IMR-90 (cell line): ENCODE data around the gene OXER1. TPM values are rescaled to one million over a fixed set of nuclear protein-coding genes. Genes with fewer than 3 reads are reported as not detected.
"Not testable (repeated sequence)": the region's sequence is repeated elsewhere in the genome, so short reads cannot be mapped to it uniquely, and the experiment has no call there.

Experiments used
- ATAC-seq: fragments of 200-7000 bp; cut with Tn5 transposase; 2 replicates; pipeline ENCODE4 v1.9.1; 2020; ENCODE audit warnings: low read depth, mild to moderate bottlenecking, moderate library complexity
- BruUV-seq: library from RNA; stranded (reverse); fragments of 400-500 nt; replicated peaks from 2 replicates; lab custom pipeline; 2021; lab: Mats Ljungman, UMichigan
- CTCF ChIA-PET: fragments of 300-600 bp; formaldehyde crosslinking; extraction: SDS; loops from one replicate; lab custom pipeline; 2021; ENCODE audit warnings: antibody characterized with exemption; lab: Yijun Ruan, JAX
- POLR2A ChIA-PET: fragments of 300-600 bp; sonication (Branson Sonifier 250); formaldehyde crosslinking; loops from one replicate; lab custom pipeline; 2022; ENCODE audit warnings: antibody characterized with exemption; ENCODE audit not compliant: unreplicated experiment; lab: Charles Lee
- DNase-seq: peaks from one replicate; pipeline ENCODE4 v3.0.0; 2013
- H2AFZ ChIP-seq: replicated peaks from 2 replicates; pipeline ENCODE3; 2013; ENCODE audit warnings: low read length, mild to moderate bottlenecking; ENCODE audit not compliant: poor library complexity
- H2AK5ac ChIP-seq: 2 replicates; pipeline ENCODE4 v1.6.1; 2013; ENCODE audit warnings: low read depth, low read length, inconsistent platforms
- H2AK9ac ChIP-seq: replicated peaks from 2 replicates; pipeline ENCODE3; 2013; ENCODE audit warnings: mild to moderate bottlenecking, low read depth, low read length, moderate library complexity; ENCODE audit not compliant: poor library complexity
- H2BK120ac ChIP-seq: 2 replicates; pipeline ENCODE4 v1.6.1; 2013; ENCODE audit warnings: low read depth, low read length, inconsistent platforms
- H2BK15ac ChIP-seq: 3 replicates; pipeline ENCODE4 v1.6.1; 2013; ENCODE audit warnings: low read depth, low read length, inconsistent platforms
- H2BK20ac ChIP-seq: 2 replicates; pipeline ENCODE4 v1.6.1; 2013; ENCODE audit warnings: low read depth, mild to moderate bottlenecking, inconsistent platforms, low read length, moderate library complexity
- H2BK5ac ChIP-seq: 2 replicates; pipeline ENCODE4 v1.6.1; 2013; ENCODE audit warnings: mild to moderate bottlenecking, low read depth, low read length, inconsistent platforms; ENCODE audit not compliant: poor library complexity, severe bottlenecking
- H3K14ac ChIP-seq: replicated peaks from 2 replicates; pipeline ENCODE4 v1.6.1; 2013; ENCODE audit warnings: low read depth, low read length, inconsistent platforms
- H3K18ac ChIP-seq: 2 replicates; pipeline ENCODE4 v1.6.1; 2013; ENCODE audit warnings: low read depth, low read length, control low read depth
- H3K23ac ChIP-seq: 2 replicates; pipeline ENCODE4 v1.6.1; 2013; ENCODE audit warnings: low read depth, low read length, inconsistent platforms
- H3K27ac ChIP-seq: 2 replicates; pipeline ENCODE4 v1.5.1; 2013; ENCODE audit warnings: mild to moderate bottlenecking, control low read depth, low read length; ENCODE audit not compliant: insufficient read depth
- H3K27me3 ChIP-seq: 2 replicates; pipeline ENCODE4 v1.6.1; 2013; ENCODE audit warnings: low read length; ENCODE audit not compliant: control insufficient read depth, insufficient read depth
- H3K36me3 ChIP-seq: 2 replicates; pipeline ENCODE4 v1.6.1; 2013; ENCODE audit warnings: low read length, mixed read lengths; ENCODE audit not compliant: control insufficient read depth, insufficient read depth
- H3K4ac ChIP-seq: 2 replicates; pipeline ENCODE4 v1.6.1; 2013; ENCODE audit warnings: low read depth, low read length, inconsistent platforms
- H3K4me1 ChIP-seq: 2 replicates; pipeline ENCODE4 v1.6.1; 2013; ENCODE audit warnings: low read length, mixed read lengths; ENCODE audit not compliant: control insufficient read depth, insufficient read depth
- H3K4me2 ChIP-seq: 2 replicates; pipeline ENCODE4 v1.6.1; 2013; ENCODE audit warnings: low read depth, mild to moderate bottlenecking, control low read depth, low read length, moderate library complexity
- H3K4me3 ChIP-seq: 2 replicates; pipeline ENCODE4 v1.5.1; 2013; ENCODE audit warnings: low read depth, mild to moderate bottlenecking, control low read depth, low read length, moderate library complexity; ENCODE audit not compliant: insufficient read depth
- H3K56ac ChIP-seq: 2 replicates; pipeline ENCODE4 v1.6.1; 2013; ENCODE audit warnings: low read length, inconsistent platforms; ENCODE audit not compliant: insufficient read depth; ENCODE audit errors: extremely low read depth
- H3K79me1 ChIP-seq, 2 experiments: 2 replicates each; pipeline ENCODE4 v1.6.1; 2013; ENCODE audit warnings: low read length in 2 of 2, inconsistent platforms in 1 of 2, low read depth in 1 of 2
- H3K9ac ChIP-seq: 2 replicates; pipeline ENCODE4 v1.6.1; 2013; ENCODE audit warnings: low read depth, low read length, control low read depth
- H3K9me1 ChIP-seq: 2 replicates; pipeline ENCODE4 v1.6.1; 2013; ENCODE audit warnings: low read length, inconsistent platforms; ENCODE audit not compliant: insufficient read depth
- H3K9me3 ChIP-seq: 2 replicates; pipeline ENCODE4 v1.6.1; 2013; ENCODE audit warnings: low read length; ENCODE audit not compliant: control insufficient read depth, insufficient read depth
- H4K20me1 ChIP-seq: 2 replicates; pipeline ENCODE4 v1.6.1; 2013; ENCODE audit warnings: low read length, inconsistent platforms; ENCODE audit not compliant: insufficient read depth
- H4K5ac ChIP-seq: 2 replicates; pipeline ENCODE4 v1.6.1; 2013; ENCODE audit warnings: mild to moderate bottlenecking, low read depth, low read length, control low read depth
- H4K8ac ChIP-seq, 2 experiments: 2 replicates each; pipeline ENCODE4 v1.6.1; 2013; ENCODE audit warnings: low read depth in 2 of 2, low read length in 2 of 2, control low read depth in 1 of 2, inconsistent platforms in 1 of 2
- H4K91ac ChIP-seq: 2 replicates; pipeline ENCODE4 v1.6.1; 2013; ENCODE audit warnings: low read depth, low read length, inconsistent platforms; ENCODE audit not compliant: insufficient read depth
- WGBS, 2 experiments: methylation state at CpG; one replicate each; pipeline versions ENCODE4 v1.1.5 to v1.1.7; 2013; ENCODE audit warnings: missing lambda C conversion rate in 2 of 2; ENCODE audit not compliant: insufficient read length in 1 of 2; ENCODE audit errors: extremely low coverage in 2 of 2; 5-methylcytosine and 5-hydroxymethylcytosine counted together
- dilution Hi-C: fragments of 300-500 bp; cut with HindIII; formaldehyde crosslinking; loops from one replicate; pipeline ENCODE4 v1.14.3; 2018; ENCODE audit warnings: low sequenced_read_pairs; ENCODE audit not compliant: unreplicated experiment
- in situ Hi-C: fragments of 300-500 bp; cut with MboI; formaldehyde crosslinking; loops from 3 replicates; pipeline ENCODE4 v1.14.3; 2019; ENCODE audit warnings: low sequenced_read_pairs, inconsistent platforms, mixed read lengths
- intact Hi-C: fragments of 100-400 bp; cut with micrococcal nuclease; formaldehyde crosslinking; loops from 2 replicates; pipeline ENCODE4 v1.10.0; 2022
- polyA plus RNA-seq, 3 experiments: library from polyadenylated mRNA; depleted of rRNA; stranded (reverse); fragments of >200 nt; gene quantifications; 2 replicates each; pipeline ENCODE4 v1.2.3, GENCODE V29; 2012; ENCODE audit warnings: low replicate concordance in 1 of 3
- total RNA-seq: library from RNA; depleted of rRNA; stranded (reverse); fragments of >200 nt; gene quantifications from 2 replicates; pipeline ENCODE4 v1.2.3, GENCODE V29; 2012

The OXER1 gene
- total and polyA plus RNA-seq, 2 of the 4 experiments (the other 2 are of a cell fraction): not detected

- H3K56ac ChIP-seq, H3K4me1 ChIP-seq, H3K18ac ChIP-seq, CTCF ChIA-PET, H2BK20ac ChIP-seq, dilution Hi-C loops, in situ Hi-C loops, H4K5ac ChIP-seq, H3K27ac ChIP-seq, H3K23ac ChIP-seq, H2BK120ac ChIP-seq, H3K14ac ChIP-seq, intact Hi-C loops, H3K9me1 ChIP-seq, H2AFZ ChIP-seq, H3K79me1 ChIP-seq, POLR2A ChIA-PET, H3K9me3 ChIP-seq, BruUV-seq, H3K9ac ChIP-seq, H3K4me3 ChIP-seq, H3K36me3 ChIP-seq, H4K20me1 ChIP-seq, H4K91ac ChIP-seq, H3K4me2 ChIP-seq, H3K27me3 ChIP-seq, H3K4ac ChIP-seq, DNase-seq, H2AK5ac ChIP-seq, H2BK15ac ChIP-seq, ATAC-seq, H4K8ac ChIP-seq, H2BK5ac ChIP-seq, H2AK9ac ChIP-seq: not testable (repeated sequence)
- no CpG with 5 or more reads among the region's 4 CpGs for WGBS, 2 experiments
These were observed 32.6 kb downstream of the OXER1 start for GRCh38 chr2:42731316-42731715.
